Panc1 (cell line): Measurements from ENCODE around the gene SIAH3. TPM values are rescaled to one million over a fixed set of nuclear protein-coding genes. Genes with fewer than 3 reads are reported as not detected.

Experiments used
- ATAC-seq: fragments of 200-7000 bp; cut with Tn5 transposase; 2 replicates; pipeline ENCODE4 v1.9.1; 2020; ENCODE audit warnings: mild to moderate bottlenecking, moderate library complexity
- BruUV-seq: library from RNA; stranded (reverse); fragments of 400-500 nt; replicated peaks from 2 replicates; lab custom pipeline; 2021; lab: Mats Ljungman, UMichigan
- CTCF ChIA-PET: fragments of 300-600 bp; sonication (Branson Sonifier 250); formaldehyde crosslinking; loops from one replicate; lab custom pipeline; 2022; ENCODE audit warnings: antibody characterized with exemption; lab: Charles Lee
- POLR2A ChIA-PET: fragments of 300-600 bp; sonication (Branson Sonifier 250); formaldehyde crosslinking; loops from one replicate; lab custom pipeline; 2022; ENCODE audit warnings: antibody characterized with exemption; lab: Charles Lee
- DNase-seq: peaks from one replicate; pipeline ENCODE4 v3.0.0-alpha.2; 2010; ENCODE audit warnings: low read depth, low spot score
- H3K27ac ChIP-seq: 2 replicates; pipeline ENCODE4 v1.5.1; 2011; ENCODE audit warnings: mild to moderate bottlenecking, low read length, inconsistent platforms
- H3K27me3 ChIP-seq: fragments of 200-500 bp; sonication (Bioruptor generic); 2 replicates; pipeline ENCODE4 v1.6.0; 2014; ENCODE audit warnings: low read length, inconsistent platforms; ENCODE audit not compliant: control insufficient read depth, insufficient read depth
- H3K36me3 ChIP-seq: fragments of 200-500 bp; sonication (Bioruptor generic); 2 replicates; pipeline ENCODE4 v1.5.1; 2014; ENCODE audit warnings: inconsistent platforms, mild to moderate bottlenecking, low read length, moderate library complexity; ENCODE audit not compliant: control insufficient read depth, insufficient read depth
- H3K4me1 ChIP-seq: 2 replicates; pipeline ENCODE4 v1.5.1; 2011; ENCODE audit warnings: inconsistent platforms, mild to moderate bottlenecking, low read length, moderate library complexity; ENCODE audit not compliant: control insufficient read depth, insufficient read depth
- H3K4me3 ChIP-seq, 2 experiments: 2 replicates each; pipeline ENCODE4 v1.5.1; 2011 to 2012; ENCODE audit warnings: low read depth in 2 of 2, low read length in 2 of 2, mild to moderate bottlenecking in 2 of 2, inconsistent platforms in 1 of 2, moderate library complexity in 1 of 2
- H3K9me3 ChIP-seq: fragments of 200-500 bp; sonication (Bioruptor generic); 2 replicates; pipeline ENCODE4 v1.5.1; 2014; ENCODE audit warnings: low read depth, mild to moderate bottlenecking, inconsistent platforms, low read length, moderate library complexity; ENCODE audit not compliant: control insufficient read depth, insufficient read depth
- POLR2AphosphoS5 ChIP-seq: IDR thresholded peaks from 2 replicates; pipeline ENCODE4 v1.6.1; 2012; ENCODE audit warnings: mild to moderate bottlenecking, low read depth, low read length, moderate library complexity
- SIN3A ChIP-seq: IDR thresholded peaks from 2 replicates; pipeline ENCODE4 v1.6.1; 2012; ENCODE audit warnings: low read depth, mild to moderate bottlenecking, low read length, moderate library complexity, borderline replicate concordance; ENCODE audit not compliant: insufficient read depth
- TCF7L2 ChIP-seq: IDR thresholded peaks from 2 replicates; pipeline ENCODE4 v1.6.1; 2011; ENCODE audit warnings: mild to moderate bottlenecking, low read depth, low read length, inconsistent platforms
- in situ Hi-C: cut with HindIII; loops from 2 replicates; pipeline ENCODE4 v1.10.0; 2016; ENCODE audit warnings: low sequenced_read_pairs, low pct_unique_long_range_greater_than_20kb
- intact Hi-C: fragments of 100-400 bp; cut with micrococcal nuclease; formaldehyde crosslinking; loops from one replicate; pipeline ENCODE4 v1.10.0; 2022; ENCODE audit not compliant: unreplicated experiment
- total RNA-seq: library from RNA; stranded (reverse); gene quantifications from one replicate; pipeline ENCODE4 v1.2.1, GENCODE V29; 2021; ENCODE audit not compliant: unreplicated experiment
- TF ChIP-seq, protein P1 (sequence below), 2 experiments: IDR thresholded peaks; 2 replicates each; pipeline ENCODE4 v1.6.1; 2011 to 2012; ENCODE audit warnings: low read depth in 2 of 2, control low read depth in 1 of 2, low read length in 1 of 2, mild to moderate bottlenecking in 1 of 2, moderate library complexity in 1 of 2; ENCODE audit not compliant: insufficient read depth in 1 of 2
- TF ChIP-seq, protein P2 (sequence below): fragments of 450-650 bp; IDR thresholded peaks from 2 replicates; pipeline ENCODE4 v1.5.1; 2017; ENCODE audit warnings: mild to moderate bottlenecking

Gene SIAH3
- total RNA-seq, 1 experiment from 2014 or later: not detected

DNA sequence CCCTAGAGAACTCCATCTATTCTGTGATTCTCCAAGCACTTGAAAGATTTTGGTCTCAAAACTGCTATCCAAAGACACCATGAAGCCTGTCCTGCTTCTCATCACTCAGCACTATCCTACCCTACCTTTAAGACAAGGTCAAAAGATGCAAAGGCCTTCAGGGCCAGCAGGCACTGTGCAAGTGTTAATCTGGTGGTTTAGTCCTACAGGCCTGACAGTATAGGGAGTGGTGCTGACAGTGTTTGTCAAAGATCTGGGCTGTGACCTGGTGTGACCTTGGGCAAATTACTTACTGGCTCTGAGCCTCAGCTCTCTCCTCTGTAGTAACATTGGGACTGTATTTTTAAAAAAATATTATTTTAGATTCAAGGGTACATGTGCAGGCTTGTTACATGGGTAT lies 28.0 kb downstream of the SIAH3 start:
- ChIA-PET POLR2A (no interaction called here), CTCF (no interaction called here)
- no peak for TF ChIP-seq SIN3A
- TF ChIP-seq, protein P1, sequence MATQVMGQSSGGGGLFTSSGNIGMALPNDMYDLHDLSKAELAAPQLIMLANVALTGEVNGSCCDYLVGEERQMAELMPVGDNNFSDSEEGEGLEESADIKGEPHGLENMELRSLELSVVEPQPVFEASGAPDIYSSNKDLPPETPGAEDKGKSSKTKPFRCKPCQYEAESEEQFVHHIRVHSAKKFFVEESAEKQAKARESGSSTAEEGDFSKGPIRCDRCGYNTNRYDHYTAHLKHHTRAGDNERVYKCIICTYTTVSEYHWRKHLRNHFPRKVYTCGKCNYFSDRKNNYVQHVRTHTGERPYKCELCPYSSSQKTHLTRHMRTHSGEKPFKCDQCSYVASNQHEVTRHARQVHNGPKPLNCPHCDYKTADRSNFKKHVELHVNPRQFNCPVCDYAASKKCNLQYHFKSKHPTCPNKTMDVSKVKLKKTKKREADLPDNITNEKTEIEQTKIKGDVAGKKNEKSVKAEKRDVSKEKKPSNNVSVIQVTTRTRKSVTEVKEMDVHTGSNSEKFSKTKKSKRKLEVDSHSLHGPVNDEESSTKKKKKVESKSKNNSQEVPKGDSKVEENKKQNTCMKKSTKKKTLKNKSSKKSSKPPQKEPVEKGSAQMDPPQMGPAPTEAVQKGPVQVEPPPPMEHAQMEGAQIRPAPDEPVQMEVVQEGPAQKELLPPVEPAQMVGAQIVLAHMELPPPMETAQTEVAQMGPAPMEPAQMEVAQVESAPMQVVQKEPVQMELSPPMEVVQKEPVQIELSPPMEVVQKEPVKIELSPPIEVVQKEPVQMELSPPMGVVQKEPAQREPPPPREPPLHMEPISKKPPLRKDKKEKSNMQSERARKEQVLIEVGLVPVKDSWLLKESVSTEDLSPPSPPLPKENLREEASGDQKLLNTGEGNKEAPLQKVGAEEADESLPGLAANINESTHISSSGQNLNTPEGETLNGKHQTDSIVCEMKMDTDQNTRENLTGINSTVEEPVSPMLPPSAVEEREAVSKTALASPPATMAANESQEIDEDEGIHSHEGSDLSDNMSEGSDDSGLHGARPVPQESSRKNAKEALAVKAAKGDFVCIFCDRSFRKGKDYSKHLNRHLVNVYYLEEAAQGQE (IDR thresholded peaks at IDR 0.05; ENCODE audit: insufficient read depth in 1 of 2, low read depth in 2 of 2, low read length in 1 of 2): no peak
- TF ChIP-seq TCF7L2: no peak
- TF ChIP-seq, protein P2, sequence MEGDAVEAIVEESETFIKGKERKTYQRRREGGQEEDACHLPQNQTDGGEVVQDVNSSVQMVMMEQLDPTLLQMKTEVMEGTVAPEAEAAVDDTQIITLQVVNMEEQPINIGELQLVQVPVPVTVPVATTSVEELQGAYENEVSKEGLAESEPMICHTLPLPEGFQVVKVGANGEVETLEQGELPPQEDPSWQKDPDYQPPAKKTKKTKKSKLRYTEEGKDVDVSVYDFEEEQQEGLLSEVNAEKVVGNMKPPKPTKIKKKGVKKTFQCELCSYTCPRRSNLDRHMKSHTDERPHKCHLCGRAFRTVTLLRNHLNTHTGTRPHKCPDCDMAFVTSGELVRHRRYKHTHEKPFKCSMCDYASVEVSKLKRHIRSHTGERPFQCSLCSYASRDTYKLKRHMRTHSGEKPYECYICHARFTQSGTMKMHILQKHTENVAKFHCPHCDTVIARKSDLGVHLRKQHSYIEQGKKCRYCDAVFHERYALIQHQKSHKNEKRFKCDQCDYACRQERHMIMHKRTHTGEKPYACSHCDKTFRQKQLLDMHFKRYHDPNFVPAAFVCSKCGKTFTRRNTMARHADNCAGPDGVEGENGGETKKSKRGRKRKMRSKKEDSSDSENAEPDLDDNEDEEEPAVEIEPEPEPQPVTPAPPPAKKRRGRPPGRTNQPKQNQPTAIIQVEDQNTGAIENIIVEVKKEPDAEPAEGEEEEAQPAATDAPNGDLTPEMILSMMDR: no peak
- BruUV-seq: no TSS peak
- Histone ChIP-seq H3K4me3 (no peak overlapping the region), H3K27ac (no peak overlapping the region), H3K4me1 (no peaks in the 10 kb centered on the region), H3K27me3 (no peaks in the 10 kb centered on the region), H3K36me3 (no peaks in the 10 kb centered on the region), H3K9me3 (no peaks in the 10 kb centered on the region)
- no peak for ATAC-seq
- intact Hi-C loops (no loop called here), in situ Hi-C loops (no loop called here)
- no peak for DNase-seq

DNA sequence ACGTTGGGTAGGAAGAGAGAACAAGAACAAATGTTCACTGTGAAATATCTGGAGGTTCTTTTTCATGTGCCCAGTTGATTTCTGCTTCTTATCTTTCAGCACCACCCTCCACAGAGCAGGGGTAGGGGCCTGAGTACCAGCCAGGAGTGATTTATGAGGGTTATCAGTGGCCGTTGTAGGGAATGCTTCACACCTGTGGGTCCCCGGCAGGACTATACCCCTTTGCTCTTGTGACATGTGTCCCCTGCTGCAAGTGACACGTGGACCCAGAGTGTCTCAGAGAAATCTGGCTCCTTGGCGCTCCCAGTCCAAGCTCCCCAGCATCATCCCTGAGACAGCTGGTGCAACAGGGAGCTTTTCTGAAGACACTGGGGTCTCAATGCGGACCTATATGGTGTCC lies 29.7 kb downstream of the SIAH3 start:
- in situ Hi-C loops (no loop called here), intact Hi-C loops (no loop called here)
- TF ChIP-seq TCF7L2 (no peak), POLR2AphosphoS5 (no peak), SIN3A (no peak)
- TF ChIP-seq, protein P2: no peak
- TF ChIP-seq, protein P1 (IDR thresholded peaks at IDR 0.05; ENCODE audit: insufficient read depth in 1 of 2, low read depth in 2 of 2, low read length in 1 of 2): no peak
- Histone ChIP-seq H3K4me1 (no peaks in the 10 kb centered on the region), H3K36me3 (no peaks in the 10 kb centered on the region), H3K27ac (no peak overlapping the region), H3K27me3 (no peaks in the 10 kb centered on the region), H3K4me3 (no peak overlapping the region), H3K9me3 (no peaks in the 10 kb centered on the region)
- no peak for ATAC-seq
- no TSS peak for BruUV-seq
- ChIA-PET POLR2A (no interaction called here), CTCF (no interaction called here)
- no peak for DNase-seq
